CD14-positive monocyte (primary cell): Measurements from ENCODE around the gene CCL27. TPM values are rescaled to one million over a fixed set of nuclear protein-coding genes. Genes with fewer than 3 reads are reported as not detected.

ENCODE experiments used
- DNase-seq, 3 donors: peaks; one replicate each; pipeline ENCODE4 v3.0.0-alpha.2; 2011 to 2022
- H2AFZ ChIP-seq: 2 replicates; pipeline ENCODE4 v1.6.0; 2012; ENCODE audit warnings: mild to moderate bottlenecking, low read depth, low read length, inconsistent platforms; ENCODE audit not compliant: insufficient read depth, poor library complexity, severe bottlenecking
- H3K27ac ChIP-seq, 2 donors: 1 replicate in 1 of 2; 2 replicates in 1 of 2; pipeline ENCODE4 v1.5.1; 2012 to 2013; ENCODE audit warnings: low read length in 2 of 2, control low read depth in 1 of 2, inconsistent platforms in 1 of 2, low read depth in 1 of 2, mild to moderate bottlenecking in 1 of 2
- H3K27me3 ChIP-seq, 2 donors: one replicate each; pipeline versions ENCODE4 v1.6.0 to v1.6.1; 2011 to 2013; ENCODE audit warnings: low read length in 2 of 2; ENCODE audit not compliant: control insufficient read depth in 2 of 2, insufficient read depth in 2 of 2
- H3K36me3 ChIP-seq, 2 donors: replicated peaks in 1 of 2; 1 replicate in 1 of 2; 2 replicates in 1 of 2; pipeline versions ENCODE4 v1.5.1 to v1.6.1; 2012 to 2013; ENCODE audit warnings: low read length in 2 of 2, control low read depth in 1 of 2, inconsistent platforms in 1 of 2, mild to moderate bottlenecking in 1 of 2; ENCODE audit not compliant: insufficient read depth in 2 of 2, control insufficient read depth in 1 of 2
- H3K4me1 ChIP-seq, 2 donors: 1 replicate in 1 of 2; 2 replicates in 1 of 2; pipeline versions ENCODE4 v1.5.1 to v1.6.1; 2012 to 2013; ENCODE audit warnings: low read length in 2 of 2, control low read depth in 1 of 2, inconsistent platforms in 1 of 2, mild to moderate bottlenecking in 1 of 2, moderate library complexity in 1 of 2; ENCODE audit not compliant: insufficient read depth in 2 of 2, control insufficient read depth in 1 of 2
- H3K4me2 ChIP-seq: replicated peaks from 2 replicates; pipeline ENCODE3; 2012; ENCODE audit warnings: low read length, moderate library complexity, mild to moderate bottlenecking; ENCODE audit not compliant: poor library complexity, severe bottlenecking; ENCODE audit errors: extremely low read depth
- H3K4me3 ChIP-seq, 3 experiments: fragments of 200-600 bp in 1 of 3; sonication (generic) in 1 of 3; replicated peaks in 1 of 3; 1 replicate in 2 of 3; 2 replicates in 1 of 3; pipeline ENCODE4 v1.5.1; 2011 to 2013; ENCODE audit warnings: low read length in 3 of 3, mild to moderate bottlenecking in 3 of 3, control low read depth in 2 of 3, low read depth in 2 of 3, inconsistent platforms in 1 of 3, moderate library complexity in 1 of 3
- H3K79me2 ChIP-seq: 2 replicates; pipeline ENCODE4 v1.6.0; 2012; ENCODE audit warnings: mild to moderate bottlenecking, control low read depth, inconsistent platforms, low read length, moderate library complexity; ENCODE audit not compliant: insufficient read depth
- H3K9ac ChIP-seq: 2 replicates; pipeline ENCODE4 v1.6.0; 2017; ENCODE audit warnings: low read length, mild to moderate bottlenecking; ENCODE audit not compliant: insufficient read depth, poor library complexity, severe bottlenecking
- H3K9me3 ChIP-seq, 2 donors: replicated peaks in 1 of 2; 1 replicate in 1 of 2; 2 replicates in 1 of 2; pipeline versions ENCODE4 v1.5.1 to v1.6.1; 2012 to 2013; ENCODE audit warnings: low read length in 2 of 2, control low read depth in 1 of 2; ENCODE audit not compliant: control insufficient read depth in 1 of 2, insufficient read depth in 1 of 2
- H4K20me1 ChIP-seq: 2 replicates; pipeline ENCODE4 v1.6.0; 2012; ENCODE audit warnings: mild to moderate bottlenecking, low read length, control low read depth, moderate library complexity; ENCODE audit not compliant: insufficient read depth
- H3K27ac Mint-ChIP-seq, 7 donors: one replicate each; pipeline ENCODE4 v1.8.0; 2020; ENCODE audit warnings: mild to moderate bottlenecking in 7 of 7, mixed read lengths in 7 of 7, moderate library complexity in 6 of 7, inconsistent platforms in 2 of 7
- H3K27me3 Mint-ChIP-seq, 3 donors: one replicate each; pipeline ENCODE4 v1.8.0; 2021 to 2022; ENCODE audit warnings: low read depth in 3 of 3, mild to moderate bottlenecking in 3 of 3, mixed read lengths in 3 of 3, moderate library complexity in 3 of 3, inconsistent platforms in 1 of 3
- H3K36me3 Mint-ChIP-seq, 2 donors: one replicate each; pipeline ENCODE4 v1.8.0; 2020; ENCODE audit warnings: mixed read lengths in 2 of 2, inconsistent platforms in 1 of 2, mild to moderate bottlenecking in 1 of 2
- H3K4me1 Mint-ChIP-seq: one replicate; pipeline ENCODE4 v1.8.0; 2020; ENCODE audit warnings: mild to moderate bottlenecking, mixed read lengths
- H3K4me3 Mint-ChIP-seq, 2 donors: one replicate each; pipeline ENCODE4 v1.8.0; 2020; ENCODE audit warnings: mild to moderate bottlenecking in 2 of 2, mixed read lengths in 2 of 2, moderate library complexity in 1 of 2
- H3K9me3 Mint-ChIP-seq, 7 donors: one replicate each; pipeline ENCODE4 v1.8.0; 2020 to 2022; ENCODE audit warnings: mixed read lengths in 7 of 7, mild to moderate bottlenecking in 6 of 7, moderate library complexity in 6 of 7, inconsistent platforms in 2 of 7
- CTCF ChIP-seq: fragments of 200-600 bp; IDR thresholded peaks from one replicate; pipeline ENCODE4 v1.8.0; 2022; ENCODE audit warnings: antibody characterized with exemption, mild to moderate bottlenecking
- WGBS: methylation state at CpG from one replicate; pipeline ENCODE4 v1.1.5; 2013; ENCODE audit warnings: missing lambda C conversion rate; ENCODE audit not compliant: insufficient coverage; 5-methylcytosine and 5-hydroxymethylcytosine counted together
- intact Hi-C, 2 donors: fragments of 100-400 bp; cut with micrococcal nuclease; formaldehyde crosslinking; loops; one replicate each; pipeline versions ENCODE4 v1.15.0 to v1.15.1; 2023
- polyA plus RNA-seq, 3 donors: library from polyadenylated mRNA; depleted of rRNA in 1 of 3; unstranded in 2 of 3; stranded (reverse) in 1 of 3; fragments of 300-500 nt in 2 of 3; fragments of >200 nt in 1 of 3; fragmentation: Illumina TruSeq in 2 of 3; gene quantifications; 1 replicate in 2 of 3; 2 replicates in 1 of 3; pipeline ENCODE4 v1.2.3, GENCODE V29; 2012 to 2021

CCL27 gene
- polyA plus RNA-seq, 3 donors: not detected

- DNase-seq: no peak
- Histone ChIP-seq H3K9me3 (no peaks in the 10 kb centered on the region), H3K4me2 (peak overlapping the region; percentile 94), H2AFZ (peak overlapping the region; percentile 97), H3K4me3 (peak overlapping the region; percentile 69 to 91 (median 86)), H3K79me2 (peaks cover 15% of the 10 kb centered on the region), H3K27me3 (no peaks in the 10 kb centered on the region), H4K20me1 (no peaks in the 10 kb centered on the region), H3K27ac (peak overlapping the region; percentile 77 to 92), H3K4me1 (peaks cover 28 to 34% of the 10 kb centered on the region in 2 donors), H3K36me3 (peaks cover 0 to 13% of the 10 kb centered on the region in 2 donors), H3K9ac (peak overlapping the region; percentile 77)
- TF ChIP-seq CTCF: no peak
- intact Hi-C loops: loop anchor here in 1 of 2 donors (5.0 kb wide), 1 partner anchor 36 kb away; no protein-coding TSS in a partner anchor
- 5% methylated on average over 4 of the region's 7 CpGs for WGBS
- Mint-ChIP-seq H3K27ac (peak overlapping the region; percentile 90 to 96 (median 92)), H3K27me3 (peaks cover 0 to 2% (median 1%) of the 10 kb centered on the region in 3 donors), H3K4me3 (peak overlapping the region; percentile 82 to 91), H3K9me3 (peaks cover 0 to 2% (median 0%) of the 10 kb centered on the region in 7 donors), H3K4me1 (peaks cover 34% of the 10 kb centered on the region), H3K36me3 (peaks cover 10 to 14% of the 10 kb centered on the region in 2 donors)
These were observed 24.4 kb downstream of the CCL27 start for GRCh38 chr9:34638138-34638445.

- Histone ChIP-seq H3K9me3 (no peaks in the 10 kb centered on the region), H3K36me3 (peaks cover 0 to 13% of the 10 kb centered on the region in 2 donors), H3K27ac (peak within 1 kb of the TSS; percentile 77 to 92), H2AFZ (peak within 1 kb of the TSS; percentile 97), H3K9ac (peak within 1 kb of the TSS; percentile 77), H3K79me2 (peaks cover 15% of the 10 kb centered on the region), H3K27me3 (peaks cover 0 to 1% of the 10 kb centered on the region in 2 donors), H3K4me1 (peaks cover 28 to 34% of the 10 kb centered on the region in 2 donors), H4K20me1 (no peaks in the 10 kb centered on the region), H3K4me3 (peak within 1 kb of the TSS; percentile 69 to 91 (median 86)), H3K4me2 (peak within 1 kb of the TSS; percentile 94)
- H3K27ac Mint-ChIP-seq: peak within 1 kb of the TSS; percentile 90 to 96 (median 92)
- DNase-seq: peak; percentile 84 to 90 (median 88)
- intact Hi-C loops: loop anchor here in 1 of 2 donors (5.0 kb wide), 1 partner anchor 35 kb away; no protein-coding TSS in a partner anchor
- H3K27me3 Mint-ChIP-seq: peaks cover 3 to 6% (median 5%) of the 10 kb centered on the region in 3 donors
- peaks cover 0 to 2% (median 0%) of the 10 kb centered on the region in 7 donors for H3K9me3 Mint-ChIP-seq
- H3K4me3 Mint-ChIP-seq: peak within 1 kb of the TSS; percentile 82 to 91
- peaks cover 10 to 14% of the 10 kb centered on the region in 2 donors for H3K36me3 Mint-ChIP-seq
- peaks cover 34% of the 10 kb centered on the region for H3K4me1 Mint-ChIP-seq
- under 1% methylated on average over 73 of the region's 74 CpGs for WGBS
- TF ChIP-seq CTCF: no peak
These were observed 24.9 kb downstream of the CCL27 start, which contains the start of gene SIGMAR1 for GRCh38 chr9:34637356-34638137. TSS of gene SIGMAR1 (minus strand) at chr9:34637787. CDS start at chr9:34637697, 90 bp downstream.
